K562 (cell line): ENCODE results near the gene GPR12. TPM values are rescaled to one million over a fixed set of nuclear protein-coding genes. Genes with fewer than 3 reads are reported as not detected.

ENCODE experiments used
- ATAC-seq: fragments of 200-7000 bp; cut with Tn5 transposase; 3 replicates; pipeline ENCODE4 v1.9.1; 2020; ENCODE audit warnings: moderate library complexity
- BruUV-seq: library from RNA; stranded (reverse); fragments of 400-500 nt; replicated peaks from 2 replicates; lab custom pipeline; 2021; lab: Mats Ljungman, UMichigan
- CTCF ChIA-PET: fragments of 300-600 bp; formaldehyde crosslinking; extraction: SDS; loops from one replicate; lab custom pipeline; 2021; ENCODE audit warnings: low intra/inter-chr PET ratio; lab: Yijun Ruan, JAX
- POLR2A ChIA-PET: fragments of 300-600, 350-650 bp; sonication (Branson Sonifier 250); formaldehyde crosslinking; extraction: SDS; loops from one replicate; lab custom pipeline; 2021; ENCODE audit warnings: antibody characterized with exemption, inconsistent platforms; lab: Yijun Ruan, JAX
- DNase-seq, 4 experiments: peaks; one replicate each; pipeline versions ENCODE4 v3.0.0 to v3.0.0-alpha.2; 2011 to 2018; ENCODE audit warnings: low spot score in 3 of 4, mixed read lengths in 3 of 4; ENCODE audit errors: extremely low read depth in 1 of 4
- FAIRE-seq: peaks from 2 replicates; lab custom pipeline; 2011; peaks lifted over from hg19 to GRCh38; lab: Jason Lieb, UNC
- H2AFZ ChIP-seq: 2 replicates; pipeline ENCODE4 v1.6.0; 2011; ENCODE audit warnings: low read depth, low read length, control low read depth, inconsistent platforms
- H3K27ac ChIP-seq: fragments of 200-600 bp; 3 replicates; pipeline ENCODE4 v1.8.0; 2011; ENCODE audit warnings: low read depth, mild to moderate bottlenecking, control low read depth, inconsistent platforms, low read length, moderate library complexity, mixed read lengths; ENCODE audit errors: extremely low read depth
- H3K27me3 ChIP-seq, 2 experiments: fragments of 300-600 bp in 1 of 2; 2 replicates in 1 of 2; 3 replicates in 1 of 2; pipeline versions ENCODE4 v1.6.0 to v1.8.0; 2011; ENCODE audit warnings: inconsistent platforms in 2 of 2, low read length in 2 of 2, mild to moderate bottlenecking in 1 of 2, mixed read lengths in 1 of 2, moderate library complexity in 1 of 2; ENCODE audit not compliant: control insufficient read depth in 2 of 2, insufficient read depth in 2 of 2
- H3K36me3 ChIP-seq: fragments of 300-600 bp; 3 replicates; pipeline ENCODE4 v1.8.0; 2011; ENCODE audit warnings: mild to moderate bottlenecking, low read length, inconsistent platforms; ENCODE audit not compliant: control insufficient read depth, insufficient read depth
- H3K4me1 ChIP-seq, 2 experiments: fragments of 200-600 bp in 1 of 2; replicated peaks in 1 of 2; 2 replicates in 1 of 2; 3 replicates in 1 of 2; pipeline versions ENCODE4 v1.5.1 to v1.8.0; 2011; ENCODE audit warnings: inconsistent platforms in 2 of 2, low read length in 2 of 2, mild to moderate bottlenecking in 1 of 2, mixed read lengths in 1 of 2, moderate library complexity in 1 of 2; ENCODE audit not compliant: control insufficient read depth in 2 of 2, insufficient read depth in 2 of 2
- H3K4me2 ChIP-seq: 2 replicates; pipeline ENCODE4 v1.6.1; 2011; ENCODE audit warnings: low read length, control low read depth, inconsistent platforms, mixed read lengths; ENCODE audit not compliant: insufficient read depth
- H3K4me3 ChIP-seq: fragments of 200-600 bp; sonication (generic), shearing (Covaris generic); 2 replicates; pipeline ENCODE4 v1.5.1; 2016; ENCODE audit warnings: control low read depth, inconsistent platforms
- H3K79me2 ChIP-seq: fragments of 200-600 bp; 3 replicates; pipeline ENCODE4 v1.8.0; 2011; ENCODE audit warnings: low read length, inconsistent platforms; ENCODE audit not compliant: control insufficient read depth, insufficient read depth
- H3K9ac ChIP-seq, 2 experiments: 2 replicates each; pipeline versions ENCODE4 v1.6.0 to v1.6.1; 2011; ENCODE audit warnings: low read depth in 2 of 2, low read length in 2 of 2, control low read depth in 1 of 2, inconsistent platforms in 1 of 2, mild to moderate bottlenecking in 1 of 2, mixed read lengths in 1 of 2; ENCODE audit not compliant: insufficient read depth in 1 of 2
- H3K9me1 ChIP-seq: one replicate; pipeline ENCODE4 v1.6.0; 2011; ENCODE audit warnings: inconsistent platforms, mild to moderate bottlenecking, low read length, moderate library complexity; ENCODE audit not compliant: control insufficient read depth, insufficient read depth
- H3K9me3 ChIP-seq: replicated peaks from 2 replicates; pipeline ENCODE4 v1.5.1; 2011; ENCODE audit warnings: low read depth, low read length, inconsistent platforms; ENCODE audit not compliant: control insufficient read depth, insufficient read depth
- H4K20me1 ChIP-seq: replicated peaks from 2 replicates; pipeline ENCODE4 v1.6.1; 2011; ENCODE audit warnings: low read length, inconsistent platforms, mixed read lengths; ENCODE audit not compliant: control insufficient read depth, insufficient read depth
- E2F6 ChIP-seq, 2 experiments: IDR thresholded peaks; 2 replicates each; pipeline ENCODE4 v1.6.1; 2011; ENCODE audit warnings: borderline replicate concordance in 1 of 2, control low read depth in 1 of 2, low read depth in 1 of 2, low read length in 1 of 2, mild to moderate bottlenecking in 1 of 2, mixed read lengths in 1 of 2, moderate library complexity in 1 of 2; ENCODE audit not compliant: insufficient read depth in 1 of 2, insufficient read length in 1 of 2, poor library complexity in 1 of 2, severe bottlenecking in 1 of 2; ENCODE audit errors: extremely low read depth in 1 of 2
- IRF1 ChIP-seq: sonication (generic); formaldehyde crosslinking; IDR thresholded peaks from 2 replicates; pipeline ENCODE4 v1.8.0; 2022; ENCODE audit warnings: missing genetic modification reagents, mild to moderate bottlenecking, borderline replicate concordance
- MAZ ChIP-seq, 2 experiments: fragments of 450-650 bp in 1 of 2; sonication (generic) in 1 of 2; formaldehyde crosslinking; IDR thresholded peaks in 1 of 2; conservative IDR thresholded peaks in 1 of 2; 2 replicates each; pipeline versions ENCODE4 v1.4.0 to v1.5.0; 2020; ENCODE audit warnings: mild to moderate bottlenecking in 1 of 2, missing genetic modification reagents in 1 of 2
- MTA2 ChIP-seq: fragments of 450-650 bp; IDR thresholded peaks from 2 replicates; pipeline ENCODE4 v1.6.1; 2016; ENCODE audit warnings: low read depth
- NFIX ChIP-seq: fragments of 250-450 bp; sonication (Bioruptor Pico); IDR thresholded peaks from 2 replicates; pipeline ENCODE4 v1.4.0; 2020; ENCODE audit warnings: low read depth, mild to moderate bottlenecking, moderate library complexity
- NFRKB ChIP-seq: fragments of 450-650 bp; IDR thresholded peaks from 2 replicates; pipeline ENCODE4 v1.6.1; 2016; ENCODE audit warnings: low read depth
- PTBP1 ChIP-seq: fragments of 200-400 bp; formaldehyde crosslinking; IDR thresholded peaks from 2 replicates; pipeline ENCODE4 v1.6.1; 2017; ENCODE audit warnings: low read depth, low read length
- TCF15 ChIP-seq: fragments of 250-450 bp; sonication (Bioruptor Pico); IDR thresholded peaks from 2 replicates; pipeline ENCODE4 v1.8.0; 2022; ENCODE audit warnings: moderate library complexity, mild to moderate bottlenecking, inconsistent platforms
- WHSC1 ChIP-seq: IDR thresholded peaks from one replicate; pipeline ENCODE4 v1.6.1; 2012; ENCODE audit warnings: low read length, control low read depth, inconsistent platforms
- XRCC4 ChIP-seq: IDR thresholded peaks from one replicate; pipeline ENCODE4 v1.6.1; 2011; ENCODE audit not compliant: insufficient read depth, insufficient read length; ENCODE audit errors: extremely low read depth
- ZNF41 ChIP-seq: fragments of 250-450 bp; sonication (Bioruptor Pico); conservative IDR thresholded peaks from 2 replicates; pipeline ENCODE4 v1.4.0; 2020; ENCODE audit warnings: mild to moderate bottlenecking
- ZNF551 ChIP-seq: fragments of 250-450 bp; sonication (Bioruptor Pico); IDR thresholded peaks from 2 replicates; pipeline ENCODE4 v1.5.0; 2021; ENCODE audit warnings: mild to moderate bottlenecking, moderate library complexity
- WGBS: fragments of 100-300 bp; shearing (Covaris generic); methylation state at CpG from one replicate; pipeline ENCODE4 v1.1.6; 2016; ENCODE audit warnings: low coverage, mixed read lengths; ENCODE audit not compliant: insufficient coverage; ENCODE audit errors: missing lambda C conversion rate; 5-methylcytosine and 5-hydroxymethylcytosine counted together
- in situ Hi-C: fragments of 300-500 bp; cut with MboI; formaldehyde crosslinking; loops from 4 replicates; pipeline ENCODE4 v1.15.0; 2018; ENCODE audit warnings: inconsistent platforms, mixed read lengths
- intact Hi-C: fragments of 100-400 bp; cut with micrococcal nuclease; formaldehyde crosslinking; loops from 2 replicates; pipeline ENCODE4 v1.14.2; 2022
- polyA plus RNA-seq, 8 experiments: library from polyadenylated mRNA; depleted of rRNA in 4 of 8; stranded (reverse) in 5 of 8; unstranded in 3 of 8; fragments of >200 nt; fragmentation: Nextera tagmentation in 2 of 8; fragmentation: Illumina TruSeq in 1 of 8; extraction: Ambion mirVana in 2 of 8; extraction: Trizol in 1 of 8; gene quantifications; 2 replicates each; pipeline versions ENCODE4 v1.2.1 to v1.2.3, GENCODE V29; 2011 to 2014; ENCODE audit warnings: inconsistent platforms in 1 of 8, missing spikeins in 1 of 8
- total RNA-seq, 7 experiments: library from RNA; depleted of rRNA in 6 of 7; stranded (reverse); fragments of >200 nt in 6 of 7; fragmentation: Illumina TruSeq in 2 of 7; extraction: Trizol in 2 of 7; gene quantifications; 2 replicates each; pipeline versions ENCODE4 v1.2.1 to v1.2.3, GENCODE V29; 2011 to 2021; ENCODE audit warnings: low replicate concordance in 1 of 7

Gene GPR12
- total and polyA plus RNA-seq, 9 of the 15 experiments (the other 6 are each of a cell fraction or from before 2014, with no cell fraction given): not detected

- TF ChIP-seq IRF1 (CRISPR knock-in tag): no peak
- TF ChIP-seq, all 486 proteins: peak for 0
Observed at GRCh38 chr13:26722321-26722720, 38.3 kb downstream of the GPR12 start (continued).

GRCh38 chr13:26721251-26722121, 39.1 kb downstream of the GPR12 start:
- ChIA-PET CTCF (no interaction called here), POLR2A (no interaction called here)
- Histone ChIP-seq H2AFZ (no peak overlapping the region), H3K36me3 (no peaks in the 10 kb centered on the region), H3K9ac (no peak overlapping the region), H3K79me2 (no peaks in the 10 kb centered on the region), H4K20me1 (no peaks in the 10 kb centered on the region), H3K9me3 (no peaks in the 10 kb centered on the region), H3K27ac (no peak overlapping the region), H3K4me3 (no peak overlapping the region), H3K27me3 (peaks cover 0 to 7% of the 10 kb centered on the region in 2 experiments; a peak in 3 of 5 replicates), H3K9me1 (no peaks in the 10 kb centered on the region), H3K4me1 (no peaks in the 10 kb centered on the region), H3K4me2 (no peak overlapping the region)
- intact Hi-C loops (no loop called here), in situ Hi-C loops (no loop called here)
- no peak for FAIRE-seq
- no TSS peak for BruUV-seq
- no peak for TF ChIP-seq NFIX (CRISPR knock-in tag)
- no peak for TF ChIP-seq ZNF551
- no peak for TF ChIP-seq NFRKB
- no peak for TF ChIP-seq ZNF41 (CRISPR knock-in tag)
- no peak for TF ChIP-seq PTBP1
- no peak for TF ChIP-seq MTA2
- TF ChIP-seq WHSC1: no peak
- no peak for TF ChIP-seq TCF15
- no peak for TF ChIP-seq XRCC4
- TF ChIP-seq E2F6 (IDR thresholded peaks at IDR 0.05; ENCODE audit: borderline replicate concordance in 1 of 2, extremely low read depth in 1 of 2, insufficient read depth in 1 of 2, insufficient read length in 1 of 2, low read depth in 1 of 2, low read length in 1 of 2, poor library complexity in 1 of 2, severe bottlenecking in 1 of 2): no peak
- TF ChIP-seq MAZ (CRISPR knock-in tag; conservative IDR thresholded peaks at IDR 0.05 in 1 of 2, IDR thresholded peaks at IDR 0.05 in 1 of 2): no peak
- DNase-seq: no peak
- ATAC-seq: no peak
- WGBS: 2% methylated on average over 20 of the region's 26 CpGs
